Measurements from ENCODE around the gene TUNAR.

The TUNAR gene

DNA sequence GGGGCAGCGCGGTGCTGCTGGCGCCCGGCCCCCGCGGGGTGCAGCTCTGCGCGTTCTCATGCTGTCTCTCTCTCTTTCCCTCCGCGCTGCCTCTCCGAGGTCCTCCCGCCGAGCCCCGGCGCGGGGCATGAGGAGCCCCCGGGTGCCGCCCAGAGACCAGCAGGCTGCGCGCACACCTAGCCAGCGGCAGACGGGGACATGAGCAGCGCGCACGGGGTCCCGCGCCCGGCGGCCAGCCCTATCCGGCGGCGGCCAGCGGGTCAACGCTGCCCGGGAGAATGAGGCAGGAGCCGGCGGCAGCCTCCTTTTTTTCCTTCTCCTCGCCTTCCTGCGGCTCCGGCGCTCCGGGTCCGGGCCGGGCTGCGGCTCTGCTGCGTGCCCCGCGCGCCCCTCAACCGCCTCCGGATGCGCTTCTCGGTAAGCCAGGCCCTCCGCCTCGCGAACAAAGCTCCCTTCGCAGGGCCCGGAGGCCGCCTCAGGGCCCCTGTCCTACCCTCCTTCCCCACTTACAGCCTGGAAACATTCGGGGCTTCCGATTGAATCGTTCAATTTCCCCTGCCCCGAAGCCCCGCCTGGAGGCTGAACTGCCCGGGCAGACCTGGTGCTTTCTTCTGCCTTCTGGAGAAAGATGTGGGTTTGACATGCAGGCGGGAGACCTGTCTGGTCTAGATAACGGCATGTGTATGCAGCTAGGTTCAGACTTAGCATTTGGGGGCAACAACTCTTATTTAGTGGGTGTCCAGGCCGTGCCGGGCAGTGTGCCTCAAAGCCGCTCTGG lies at the start of gene TUNAR:
Gene TUNAR (plus strand): TSS at position 72 of the 778 bp plus-strand sequence.
- no peak for DNase-seq

DNA sequence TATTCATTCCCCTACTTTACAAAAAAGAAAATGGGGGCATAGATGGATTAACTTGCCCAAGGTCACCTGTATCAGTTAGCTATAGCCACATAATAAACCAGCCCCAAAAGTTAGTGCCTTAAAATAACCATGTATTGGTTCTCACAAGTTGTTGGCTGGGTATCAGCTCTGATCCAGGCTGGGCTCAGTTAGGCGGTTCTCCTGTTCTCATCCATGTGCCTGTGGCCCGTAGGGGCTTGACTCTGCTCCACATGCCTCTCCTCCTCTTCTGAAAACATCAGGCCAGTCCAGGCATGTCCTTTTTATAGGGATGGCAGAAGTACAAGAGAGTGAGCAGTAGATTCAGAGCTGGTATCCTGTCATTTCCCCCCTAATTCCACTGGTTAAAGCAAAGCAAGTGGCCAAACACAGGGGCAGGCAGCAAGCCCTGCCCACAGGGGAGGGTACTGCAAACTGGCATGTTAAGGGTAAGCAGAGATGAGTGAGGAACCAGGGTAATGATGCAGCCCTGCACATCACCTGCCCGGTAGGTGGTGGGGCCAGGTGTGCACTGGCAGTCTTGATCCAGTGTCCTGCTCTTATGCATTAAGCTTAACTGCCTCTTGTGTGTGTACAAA lies 47.9 kb upstream of the TUNAR start:
- DNase-seq: no peak

DNA sequence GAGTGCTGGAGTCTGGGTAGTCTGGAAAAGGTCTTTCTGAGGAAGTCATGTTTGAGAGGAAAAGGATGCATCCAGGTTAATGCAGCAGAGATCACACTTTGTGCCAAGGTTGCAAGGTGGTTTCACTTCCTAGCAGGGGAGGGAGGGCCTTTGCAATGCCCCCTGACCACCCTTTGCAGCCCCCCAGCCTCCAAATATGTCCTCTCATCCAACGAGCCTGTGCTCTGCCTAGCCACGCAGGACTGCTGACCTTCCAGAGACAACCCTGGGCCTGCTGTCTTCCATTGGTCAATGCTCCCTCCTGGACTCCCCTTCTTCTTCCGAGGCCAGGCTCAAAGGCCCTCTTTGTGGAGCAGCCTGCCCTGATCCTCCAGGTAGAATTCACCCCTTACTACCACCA lies 47.3 kb upstream of the TUNAR start:
- DNase-seq: no peak

DNA sequence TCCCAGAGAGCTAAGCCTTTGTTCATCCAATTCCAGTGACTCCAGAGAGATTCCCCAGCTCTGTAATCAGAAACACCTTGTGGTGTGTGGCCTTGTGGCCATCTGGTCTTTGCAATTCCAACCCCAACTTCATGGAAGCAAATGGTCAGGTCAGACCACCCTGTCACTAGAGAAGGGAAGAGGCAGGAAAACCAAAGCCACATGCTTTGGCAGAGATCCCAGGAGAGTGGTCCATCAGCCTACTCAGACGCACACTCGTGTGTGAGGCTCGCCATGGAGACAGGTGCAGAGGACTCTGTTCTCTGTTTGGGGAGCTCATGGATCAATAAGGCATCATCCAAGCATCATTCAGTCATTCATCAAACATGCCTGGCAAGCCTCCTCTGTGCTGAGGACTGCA lies 46.2 kb upstream of the TUNAR start:
- no peak for DNase-seq

DNA sequence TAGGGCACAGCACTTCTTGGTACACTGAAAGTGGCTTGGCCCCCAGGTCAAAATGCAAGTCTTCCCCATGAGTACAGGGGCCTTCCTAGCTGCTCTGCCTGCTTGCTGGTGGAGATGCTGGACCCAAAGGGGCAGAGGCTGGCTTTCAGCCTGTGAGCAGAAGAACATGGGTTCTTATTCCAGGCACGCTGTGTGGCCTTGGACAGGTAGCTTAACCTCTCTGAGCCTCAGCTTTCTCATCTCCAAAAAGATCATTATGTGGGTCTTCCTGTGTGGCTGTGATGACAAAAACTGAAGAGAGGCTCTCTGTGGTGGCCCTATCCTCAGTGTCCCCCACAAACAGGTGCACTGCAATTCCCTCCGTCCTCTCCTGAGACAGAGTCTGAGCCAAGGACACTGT lies 45.6 kb upstream of the TUNAR start:
- no peak for DNase-seq

DNA sequence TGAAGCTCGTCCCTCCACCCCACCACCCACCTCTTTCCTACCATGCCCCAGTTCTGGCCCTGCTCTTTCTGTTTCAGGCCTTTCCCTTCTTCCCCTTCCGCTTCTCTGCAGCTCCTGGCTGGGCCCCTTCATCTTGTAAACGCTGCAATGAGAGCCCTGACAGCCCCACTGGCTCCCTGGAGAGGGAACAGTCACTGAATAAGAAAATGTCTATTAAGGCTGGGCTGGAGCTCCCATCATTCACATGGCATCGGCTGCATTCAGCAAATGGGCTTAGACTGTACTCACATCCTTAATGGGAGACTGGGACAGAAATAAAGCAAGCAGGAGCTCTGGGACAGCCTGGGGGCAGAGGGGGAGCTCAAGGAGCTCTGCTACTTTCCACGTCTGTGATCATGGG lies 45.2 kb upstream of the TUNAR start:
- no peak for DNase-seq

DNA sequence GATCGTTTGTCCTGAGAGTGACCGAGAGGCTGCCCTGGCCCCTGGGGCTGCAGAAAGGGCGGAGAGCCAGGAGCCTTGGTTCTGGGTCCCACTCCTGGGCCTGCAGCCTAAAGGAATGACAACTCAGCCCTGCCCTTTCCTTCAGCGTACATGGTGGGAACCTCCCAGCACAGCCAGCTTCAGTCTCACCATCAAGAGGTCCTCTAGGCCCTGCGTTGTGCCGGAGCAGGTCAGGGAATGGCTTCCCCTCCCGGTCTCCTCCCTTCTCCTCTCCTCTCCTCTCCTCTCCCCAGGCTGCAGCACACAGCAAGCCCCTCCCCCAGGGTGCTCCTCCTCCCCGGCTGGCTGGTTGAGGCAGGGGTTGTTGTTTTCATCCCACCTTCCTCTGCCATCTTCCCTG lies 44.6 kb upstream of the TUNAR start:
- DNase-seq: no peak

DNA sequence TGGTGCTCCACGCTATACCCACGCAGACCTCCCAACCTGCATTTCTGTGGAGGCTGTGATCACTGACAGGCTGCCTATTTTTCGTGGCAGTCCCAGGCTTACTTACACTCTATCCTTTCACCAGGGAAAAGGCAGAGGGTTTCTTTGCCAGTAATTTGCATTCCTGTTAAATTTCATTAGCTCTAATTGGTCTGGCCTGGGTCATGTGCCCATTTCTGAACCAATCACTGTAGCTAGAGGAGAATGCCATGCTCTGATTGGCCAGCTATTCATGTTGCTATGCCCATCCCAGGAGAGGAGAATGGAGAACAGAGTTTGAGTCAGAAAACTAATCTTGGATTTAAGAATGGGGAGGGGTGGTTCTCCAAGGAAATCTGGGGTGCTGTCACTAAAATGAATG lies 43.2 kb upstream of the TUNAR start:
- no peak for DNase-seq

DNA sequence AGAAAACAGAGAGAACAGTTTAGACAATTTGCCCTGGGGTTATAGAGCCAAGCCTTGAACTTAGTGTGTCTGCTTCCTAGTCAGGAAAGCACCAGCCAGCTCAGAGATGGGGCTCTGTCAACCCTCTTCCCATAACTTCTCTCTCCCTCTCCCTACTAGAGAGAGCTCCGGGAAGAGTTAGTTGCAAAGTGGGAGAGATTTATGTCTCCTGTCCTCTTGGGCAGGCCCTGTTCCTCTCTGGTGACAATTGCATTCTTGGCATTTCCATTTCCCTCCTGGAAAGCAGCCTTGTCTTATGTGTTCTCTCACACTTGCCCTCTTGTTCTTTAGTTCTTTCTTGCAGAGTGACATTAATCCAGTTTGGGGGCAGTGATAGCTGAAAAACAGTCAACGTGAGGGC lies 42.1 kb upstream of the TUNAR start:
- DNase-seq: no peak

DNA sequence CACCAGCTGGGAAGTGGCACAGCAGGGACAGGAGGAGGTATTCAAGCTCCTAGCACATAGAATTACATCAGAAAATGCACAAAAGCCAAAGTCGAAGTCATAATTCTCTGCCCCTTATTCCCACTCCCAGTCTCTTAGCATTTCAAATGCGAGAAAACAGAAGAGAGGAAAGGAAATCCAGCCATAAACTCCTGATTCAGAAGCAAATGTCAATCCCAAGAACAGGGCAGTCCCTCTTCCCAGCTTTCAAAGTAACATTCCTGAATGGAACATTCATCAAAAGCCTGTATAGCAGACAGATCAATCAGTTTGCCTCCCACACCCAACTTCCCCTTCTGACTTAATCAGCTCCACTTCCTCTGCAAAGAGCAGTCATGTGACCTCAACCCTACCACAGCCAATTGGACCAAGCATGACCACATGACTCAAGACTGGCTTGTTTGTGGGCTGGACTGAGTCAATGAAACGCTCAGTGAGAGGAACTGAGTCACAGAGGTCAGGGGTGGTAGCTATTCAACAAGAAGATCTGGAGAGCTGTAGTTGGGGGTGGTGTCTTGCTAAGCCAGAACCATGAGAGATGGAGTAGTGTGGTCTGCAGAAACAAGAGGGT lies 41.4 kb upstream of the TUNAR start:
- no peak for DNase-seq

DNA sequence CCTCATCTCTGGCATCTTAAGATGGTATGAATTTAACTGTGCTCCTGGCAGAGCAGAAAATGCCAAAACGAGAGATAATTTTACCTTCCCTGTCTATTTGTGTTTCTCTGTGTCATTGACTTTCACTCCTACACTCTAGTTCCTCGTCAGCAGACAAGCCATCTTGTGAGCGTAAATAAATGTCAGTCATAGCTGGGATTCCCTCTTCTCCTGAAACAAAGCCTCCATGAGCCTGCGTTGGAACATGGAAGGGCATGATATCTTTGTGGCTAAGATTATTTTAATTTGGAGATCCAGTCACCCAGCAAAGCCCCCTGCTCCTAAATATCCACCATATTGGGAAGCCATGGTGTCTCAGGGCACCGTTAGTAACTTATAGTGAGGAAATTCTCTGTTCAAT lies 37.8 kb upstream of the TUNAR start:
- DNase-seq: no peak

DNA sequence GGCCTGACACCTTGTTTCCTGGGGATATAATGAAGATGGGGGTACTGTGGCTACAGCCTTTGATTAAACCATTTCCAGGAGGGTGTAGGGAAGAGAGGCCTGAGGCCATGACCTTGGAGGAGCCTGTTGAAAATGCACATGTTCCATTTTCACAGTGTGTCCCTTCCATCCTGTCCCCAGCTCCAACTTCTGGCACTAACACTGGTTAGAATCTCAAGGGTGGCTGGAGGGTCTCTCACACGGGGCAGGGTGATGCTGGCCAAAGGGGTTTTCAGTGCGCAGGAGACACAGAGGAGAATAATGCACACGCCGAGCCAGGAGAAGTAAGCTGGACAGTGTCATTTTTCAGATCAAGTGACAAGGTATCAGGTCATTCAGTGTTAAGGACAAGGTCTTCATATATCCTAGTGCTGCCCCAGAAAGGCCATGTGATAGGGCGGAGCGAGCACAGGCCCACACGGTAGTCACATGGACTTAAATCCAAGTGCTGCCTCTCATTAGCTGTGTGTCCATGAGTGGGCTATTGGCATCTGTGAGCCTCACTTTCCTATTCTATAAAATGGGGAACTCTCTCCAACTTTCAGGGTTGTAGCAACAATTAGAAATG lies 36.4 kb upstream of the TUNAR start:
- DNase-seq: no peak

DNA sequence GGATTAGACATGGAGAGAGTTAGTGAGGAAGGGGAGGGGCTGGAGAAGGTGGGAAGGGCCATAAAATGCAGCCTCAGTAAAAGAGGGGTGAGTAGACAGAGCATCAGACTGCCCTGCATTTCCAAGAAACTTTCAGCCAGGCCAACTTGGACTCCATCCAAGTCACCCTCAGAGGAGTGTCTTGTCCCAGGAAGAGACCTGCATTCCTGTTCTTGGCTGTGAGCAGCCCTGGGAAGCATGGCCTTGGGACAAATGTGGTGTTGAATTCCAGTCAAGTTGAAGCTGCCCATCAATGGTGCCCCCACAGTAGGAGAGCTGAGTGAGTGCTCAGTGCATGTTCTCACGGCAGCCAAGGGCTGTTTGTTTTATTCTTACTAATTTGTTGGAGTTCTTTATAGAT lies 35.0 kb upstream of the TUNAR start:
- no peak for DNase-seq

DNA sequence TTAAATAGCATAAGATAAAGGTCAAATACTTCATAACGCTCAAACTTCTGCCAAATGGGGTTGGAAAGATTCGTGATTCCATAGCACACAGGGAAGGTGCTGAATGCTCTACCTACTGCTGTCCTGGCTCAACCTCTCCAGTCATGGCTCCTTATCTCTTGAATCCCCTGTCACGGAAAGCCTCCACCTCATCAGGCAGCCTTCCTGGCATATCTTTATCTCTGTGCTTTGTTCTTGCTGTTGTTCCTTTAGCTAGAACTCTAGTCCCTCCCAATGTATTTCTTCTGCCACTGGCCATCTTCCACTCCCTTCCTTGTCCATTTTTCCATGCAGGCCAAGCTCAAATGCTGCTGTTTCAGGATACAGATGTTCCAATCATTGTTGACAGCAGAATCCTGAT lies 26.9 kb upstream of the TUNAR start:
- DNase-seq: no peak

DNA sequence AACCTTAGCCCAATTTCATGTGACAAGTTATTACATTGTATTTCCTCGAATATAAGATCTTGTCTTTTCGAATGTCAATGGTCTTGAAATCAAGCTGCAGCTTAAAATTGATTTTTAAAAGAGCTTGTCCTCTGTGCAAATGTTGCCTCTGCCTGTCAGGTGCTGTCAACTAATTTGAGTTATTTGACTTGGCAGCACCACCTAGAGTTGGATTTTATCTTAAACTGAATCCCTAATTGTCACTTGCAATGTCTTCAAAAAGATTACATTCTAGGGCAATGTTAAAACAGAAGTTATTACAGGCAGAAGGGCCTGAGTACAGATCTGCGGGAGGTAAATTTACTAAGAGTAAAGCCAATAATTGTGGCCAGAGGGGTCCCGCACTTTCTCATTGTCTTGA lies 26.2 kb upstream of the TUNAR start:
- no peak for DNase-seq

DNA sequence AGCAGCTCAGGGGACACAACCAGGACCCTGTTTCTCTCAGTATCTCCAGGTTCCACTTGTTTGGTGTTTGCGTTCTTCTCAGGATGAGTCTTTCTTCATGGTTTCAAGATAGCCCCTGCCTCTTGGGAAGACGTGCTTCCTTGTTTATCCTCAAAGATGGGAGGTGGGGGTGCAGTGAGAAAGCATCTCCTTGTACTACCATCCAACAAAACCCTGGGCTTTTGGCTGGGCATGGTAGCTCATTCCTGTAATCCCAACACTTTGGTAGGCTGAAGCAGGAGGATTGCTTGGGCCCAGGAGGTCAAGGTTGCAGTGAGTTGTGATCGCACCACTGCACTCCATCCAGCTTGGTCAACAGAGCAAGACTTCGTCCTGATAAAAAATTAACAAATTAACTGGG lies 21.0 kb upstream of the TUNAR start:
- no peak for DNase-seq

DNA sequence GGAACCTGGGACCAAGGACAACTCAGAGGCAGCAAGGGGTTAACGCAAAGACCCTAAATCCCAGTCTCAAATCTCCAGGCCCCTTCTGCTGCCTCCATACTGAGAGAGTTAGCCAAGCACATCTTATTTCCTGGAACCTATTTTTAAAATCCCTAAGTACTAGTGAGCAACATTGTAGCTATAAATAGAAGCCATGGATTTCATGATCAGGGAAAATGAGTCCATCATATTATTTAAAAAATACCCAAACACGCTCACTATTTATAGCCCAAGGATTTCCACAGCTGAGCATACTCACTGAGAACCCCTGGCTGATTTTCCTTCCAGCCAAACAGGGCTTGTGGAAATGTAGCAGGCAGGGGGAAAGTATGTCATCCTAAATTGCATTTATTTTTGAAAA lies 19.4 kb upstream of the TUNAR start:
- no peak for DNase-seq

DNA sequence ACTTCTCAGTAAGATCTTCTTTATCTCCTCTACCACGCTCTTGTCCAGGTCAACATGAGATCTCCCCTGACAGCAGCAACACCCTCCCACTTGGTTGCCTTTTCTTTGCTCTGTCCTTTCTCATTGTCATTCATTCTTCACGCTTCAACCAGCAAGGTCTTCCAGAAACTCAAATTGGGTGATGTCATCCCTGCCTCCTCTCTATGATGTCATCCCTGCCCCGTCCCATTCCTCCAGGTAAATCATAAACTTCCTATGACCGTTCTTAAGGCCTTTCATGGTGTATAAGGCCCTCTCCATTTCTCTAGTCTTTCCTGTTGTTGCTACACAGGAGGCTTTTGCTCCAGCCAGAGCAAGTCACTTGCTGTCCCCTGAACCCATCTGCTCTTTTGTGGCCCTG lies 17.7 kb upstream of the TUNAR start:
- no peak for DNase-seq

DNA sequence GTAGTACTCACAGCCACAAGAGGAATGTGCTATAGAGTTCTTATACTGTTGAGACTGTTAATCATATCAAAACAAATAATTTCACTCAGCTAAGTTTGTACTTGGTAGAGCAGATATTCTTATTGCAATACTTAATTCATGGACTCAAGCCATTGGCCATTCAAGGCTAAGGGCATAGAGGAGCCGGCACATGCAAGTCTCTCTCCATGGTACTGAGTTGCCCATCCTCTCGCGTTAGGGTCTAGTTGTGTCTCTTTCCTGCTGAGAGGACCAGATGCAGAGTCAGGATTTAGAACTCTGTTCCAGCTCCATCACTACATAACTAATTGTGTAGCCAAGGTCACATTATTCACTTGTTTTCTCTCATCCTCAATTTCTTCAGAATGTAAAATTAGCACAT lies 14.4 kb upstream of the TUNAR start:
- no peak for DNase-seq

DNA sequence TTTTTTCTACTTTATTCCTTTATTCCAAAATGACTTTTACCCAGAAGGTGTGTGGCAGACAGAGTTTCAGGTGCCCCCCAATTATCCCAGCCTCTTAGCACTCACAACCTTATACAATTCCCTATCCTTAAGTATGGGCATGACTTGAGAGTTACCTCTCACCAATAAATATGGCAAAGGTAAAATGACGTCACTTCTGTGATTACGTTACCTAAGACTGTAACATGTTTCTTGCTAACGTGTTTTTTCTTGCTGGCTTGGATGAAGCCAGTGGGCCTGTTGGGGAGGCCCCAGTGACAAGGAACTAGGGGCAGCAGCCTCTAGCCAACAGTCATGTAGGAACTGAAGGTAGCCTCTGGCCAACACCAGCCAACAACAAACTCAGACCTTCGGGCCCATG lies 13.3 kb upstream of the TUNAR start:
- no peak for DNase-seq

DNA sequence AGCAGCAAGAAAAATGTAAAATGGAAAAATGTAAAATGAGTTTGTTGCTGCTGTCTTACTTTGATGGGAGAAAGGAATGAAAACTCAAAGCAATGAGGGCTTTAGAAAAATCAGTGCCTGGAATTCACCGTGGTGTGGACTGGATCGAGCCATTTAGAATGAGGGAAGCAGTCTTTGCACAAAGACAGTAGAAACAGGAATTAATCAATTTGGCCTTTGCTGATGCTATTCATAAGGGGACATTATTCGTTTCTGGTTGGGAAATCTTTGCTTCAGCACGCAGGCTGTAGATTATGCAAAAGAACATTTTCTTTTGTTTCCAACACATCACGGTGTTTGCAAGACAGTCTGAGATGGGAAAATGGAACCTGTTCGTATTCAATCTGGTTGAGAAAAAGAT lies 6.9 kb upstream of the TUNAR start:
- DNase-seq: no peak

DNA sequence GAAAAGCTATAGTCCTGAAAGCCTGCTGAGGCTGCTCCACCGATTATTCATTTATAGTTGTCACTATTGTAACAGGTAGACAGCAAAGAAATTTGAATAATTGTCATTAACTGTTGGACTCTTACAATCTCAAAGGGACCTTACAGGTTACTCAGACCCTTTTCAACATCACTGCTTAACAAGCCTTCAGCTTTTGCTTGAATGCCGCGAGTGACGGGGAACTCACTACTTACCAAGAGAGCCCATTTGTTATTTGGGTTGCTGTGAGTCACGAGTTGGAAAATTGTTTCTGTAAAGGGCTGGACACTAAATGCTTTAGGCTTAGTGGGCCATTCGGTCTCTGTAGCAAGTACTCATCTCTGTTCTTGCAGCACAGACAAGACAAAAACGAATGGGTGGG lies 5.9 kb upstream of the TUNAR start:
- no peak for DNase-seq

DNA sequence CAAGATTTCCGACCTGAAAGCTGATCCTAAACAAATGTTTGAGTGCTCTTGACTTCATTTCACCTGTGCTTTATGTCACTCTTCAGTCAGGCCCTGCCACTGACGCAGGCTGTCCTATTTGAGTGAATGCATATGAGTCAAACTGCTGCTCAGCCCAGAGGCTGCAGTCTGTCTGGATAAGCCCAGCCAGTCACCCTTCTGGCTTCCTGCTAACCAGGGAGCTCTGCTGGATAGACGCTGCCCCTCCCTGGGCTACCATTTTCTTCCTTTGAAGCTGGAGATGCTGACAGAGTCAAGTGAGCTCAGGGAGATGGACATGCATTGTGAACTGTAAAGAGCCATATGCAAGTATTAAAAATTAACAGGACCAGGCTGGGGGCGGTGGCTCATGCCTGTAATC lies 5.1 kb upstream of the TUNAR start:
- DNase-seq: peak; percentile 38

DNA sequence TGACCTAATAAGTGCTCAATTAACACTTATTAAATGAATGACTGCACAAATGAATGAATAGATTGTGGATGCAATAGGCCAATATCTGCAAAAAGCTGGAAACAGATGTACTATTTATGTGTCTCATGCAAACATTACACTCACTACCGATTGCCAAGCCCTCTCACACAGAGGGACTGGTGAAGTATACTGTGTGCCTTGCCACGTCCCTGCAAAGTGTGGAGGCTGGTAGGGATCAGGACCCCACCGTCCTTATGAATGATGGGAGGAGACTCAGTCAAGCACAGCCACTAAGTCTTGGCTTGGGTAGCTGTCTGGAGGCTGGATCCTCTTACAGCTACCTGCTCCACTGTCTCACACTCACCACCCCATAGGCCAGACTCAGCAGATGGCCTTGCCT lies 3.9 kb upstream of the TUNAR start:
- no peak for DNase-seq

All from NCI-H774 (cell line).